Measurements from ENCODE around the gene PIK3R5.

Gene PIK3R5

DNA sequence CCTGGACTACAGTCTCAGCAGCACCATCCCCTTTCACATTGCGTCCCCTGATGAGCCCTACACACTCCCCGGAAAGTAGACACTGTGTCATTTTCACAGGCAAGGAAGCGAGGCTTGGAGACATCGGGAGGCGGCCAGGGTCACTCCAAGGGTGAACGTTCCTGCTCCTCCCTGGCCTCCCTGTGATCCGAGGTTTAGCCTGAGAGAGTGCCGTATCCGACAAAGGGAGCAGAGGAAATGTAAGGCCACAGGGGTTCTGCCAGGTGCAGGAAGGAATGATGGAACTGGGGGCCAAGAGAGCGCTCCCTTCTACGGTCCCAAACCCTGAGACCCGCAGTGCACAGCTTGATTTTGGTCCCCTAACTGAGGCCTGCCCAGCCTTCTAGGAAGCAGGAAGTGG is 90.1 kb downstream of the PIK3R5 start:
- H3K27me3 ChIP-seq (replicated peaks; ENCODE audit: control insufficient read depth, insufficient read depth, low read length) = no peaks in the 10 kb centered on the region
- TF ChIP-seq, protein P1, sequence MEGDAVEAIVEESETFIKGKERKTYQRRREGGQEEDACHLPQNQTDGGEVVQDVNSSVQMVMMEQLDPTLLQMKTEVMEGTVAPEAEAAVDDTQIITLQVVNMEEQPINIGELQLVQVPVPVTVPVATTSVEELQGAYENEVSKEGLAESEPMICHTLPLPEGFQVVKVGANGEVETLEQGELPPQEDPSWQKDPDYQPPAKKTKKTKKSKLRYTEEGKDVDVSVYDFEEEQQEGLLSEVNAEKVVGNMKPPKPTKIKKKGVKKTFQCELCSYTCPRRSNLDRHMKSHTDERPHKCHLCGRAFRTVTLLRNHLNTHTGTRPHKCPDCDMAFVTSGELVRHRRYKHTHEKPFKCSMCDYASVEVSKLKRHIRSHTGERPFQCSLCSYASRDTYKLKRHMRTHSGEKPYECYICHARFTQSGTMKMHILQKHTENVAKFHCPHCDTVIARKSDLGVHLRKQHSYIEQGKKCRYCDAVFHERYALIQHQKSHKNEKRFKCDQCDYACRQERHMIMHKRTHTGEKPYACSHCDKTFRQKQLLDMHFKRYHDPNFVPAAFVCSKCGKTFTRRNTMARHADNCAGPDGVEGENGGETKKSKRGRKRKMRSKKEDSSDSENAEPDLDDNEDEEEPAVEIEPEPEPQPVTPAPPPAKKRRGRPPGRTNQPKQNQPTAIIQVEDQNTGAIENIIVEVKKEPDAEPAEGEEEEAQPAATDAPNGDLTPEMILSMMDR (IDR thresholded peaks at IDR 0.05; ENCODE audit: insufficient read depth, low read length, poor library complexity, severe bottlenecking) = no peak

DNA sequence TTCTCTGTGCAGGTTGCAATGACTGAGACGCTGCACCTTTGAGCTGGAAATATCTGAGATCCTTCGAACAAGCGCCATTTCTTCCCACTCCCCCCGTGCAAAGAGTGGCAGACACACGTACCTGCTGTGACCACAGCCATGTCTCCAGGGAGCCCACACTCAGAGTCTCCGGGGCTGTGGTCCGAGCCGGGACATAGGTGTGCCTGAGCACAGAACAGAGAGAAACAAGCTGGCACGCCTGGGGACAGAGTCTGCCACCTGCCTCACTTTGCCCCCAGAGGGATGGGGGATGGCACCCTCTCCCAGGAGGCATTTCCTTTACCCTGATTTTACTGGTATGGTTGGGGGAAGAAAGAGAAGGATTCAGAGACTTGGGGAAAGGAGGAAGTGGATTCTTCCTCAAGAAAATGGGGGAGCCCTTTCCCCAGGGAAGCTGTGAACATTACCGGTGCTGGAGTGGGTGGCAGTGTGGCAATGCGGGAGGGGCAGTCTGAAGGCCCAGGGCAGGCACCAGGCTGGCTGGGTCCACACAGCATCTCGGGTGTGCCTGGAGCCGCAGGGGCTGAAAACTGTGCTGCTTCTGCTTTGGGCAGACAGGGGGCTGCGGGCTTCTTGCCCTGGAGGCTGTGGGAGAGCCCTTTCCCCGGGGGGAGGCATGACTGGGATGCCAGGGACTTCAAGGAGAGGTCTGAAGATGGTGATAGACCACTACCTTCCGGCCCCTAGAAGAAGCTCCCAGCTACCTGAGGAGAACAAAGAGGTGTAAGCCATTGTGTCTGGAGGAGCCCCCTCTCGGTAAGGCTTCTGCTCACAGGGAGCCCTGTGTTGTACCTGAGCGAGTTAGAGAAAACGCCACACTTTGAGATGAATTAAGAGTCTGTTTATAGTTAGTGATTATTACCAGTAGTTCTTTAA is 91.4 kb downstream of the PIK3R5 start:
- H3K4me3 ChIP-seq (replicated peaks; ENCODE audit: low read depth, low read length) = no peak overlapping the region
- no peak for DNase-seq (ENCODE audit: extremely low read depth, insufficient read length)
- peaks cover 2% of the 10 kb centered on the region for H3K36me3 ChIP-seq (ENCODE audit: control insufficient read depth, insufficient read depth, low read length)

More for the DNA sequence above, 90.1 kb downstream of the PIK3R5 start:
- no peak for DNase-seq (ENCODE audit: extremely low read depth, insufficient read length)
- Histone ChIP-seq H3K4me3 (replicated peaks; ENCODE audit: low read depth, low read length) (no peak overlapping the region), H3K36me3 (ENCODE audit: control insufficient read depth, insufficient read depth, low read length) (peaks cover 10% of the 10 kb centered on the region)

DNA sequence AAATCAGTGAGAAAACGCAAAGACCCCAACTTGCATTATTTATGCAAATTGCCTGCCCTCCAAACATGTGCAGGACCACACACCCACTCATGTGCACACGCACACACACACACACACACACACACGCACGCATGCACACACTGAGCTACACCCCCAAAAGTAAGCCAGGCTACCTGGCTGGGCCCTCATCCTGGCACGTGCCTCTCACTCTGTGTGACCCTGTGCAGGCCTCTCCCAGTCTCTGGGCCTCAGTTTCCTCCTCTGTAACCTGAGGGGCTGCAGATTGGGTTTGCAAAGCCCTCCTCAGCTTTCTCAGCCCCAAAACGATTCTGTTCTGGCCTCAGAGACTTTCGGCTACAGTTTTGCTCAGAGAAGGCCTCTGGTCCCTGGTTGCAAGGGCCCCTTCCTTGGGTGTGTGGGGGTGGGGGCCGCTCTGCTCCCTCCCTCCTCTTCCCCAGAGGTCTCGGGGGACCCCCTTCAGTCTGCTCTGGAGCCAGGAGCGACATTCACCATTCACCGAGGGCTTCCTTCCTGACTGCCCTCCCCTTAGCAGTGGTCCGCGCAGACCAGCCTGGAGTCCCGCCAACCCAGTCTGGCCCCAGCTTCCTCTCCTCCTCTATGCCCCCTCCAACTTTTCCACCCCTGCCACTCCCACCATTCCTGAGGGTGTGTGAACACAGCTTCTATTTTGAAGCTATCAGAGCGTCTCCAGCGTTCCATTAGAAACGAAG is 92.6 kb downstream of the PIK3R5 start:
- no peak for DNase-seq (ENCODE audit: extremely low read depth, insufficient read length)
- Histone ChIP-seq H3K36me3 (ENCODE audit: control insufficient read depth, insufficient read depth, low read length) (no peaks in the 10 kb centered on the region; the same call in 1 of the 2 replicates), H3K4me3 (replicated peaks; ENCODE audit: low read depth, low read length) (no peak overlapping the region), H3K27me3 (replicated peaks; ENCODE audit: control insufficient read depth, insufficient read depth, low read length) (no peaks in the 10 kb centered on the region)
- TF ChIP-seq, protein P1 (IDR thresholded peaks at IDR 0.05; ENCODE audit: insufficient read depth, low read length, poor library complexity, severe bottlenecking) = no peak

More for the DNA sequence above, 91.4 kb downstream of the PIK3R5 start:
- TF ChIP-seq, protein P1 (IDR thresholded peaks at IDR 0.05; ENCODE audit: insufficient read depth, low read length, poor library complexity, severe bottlenecking) = no peak
- H3K27me3 ChIP-seq (replicated peaks; ENCODE audit: control insufficient read depth, insufficient read depth, low read length) = no peaks in the 10 kb centered on the region

DNA sequence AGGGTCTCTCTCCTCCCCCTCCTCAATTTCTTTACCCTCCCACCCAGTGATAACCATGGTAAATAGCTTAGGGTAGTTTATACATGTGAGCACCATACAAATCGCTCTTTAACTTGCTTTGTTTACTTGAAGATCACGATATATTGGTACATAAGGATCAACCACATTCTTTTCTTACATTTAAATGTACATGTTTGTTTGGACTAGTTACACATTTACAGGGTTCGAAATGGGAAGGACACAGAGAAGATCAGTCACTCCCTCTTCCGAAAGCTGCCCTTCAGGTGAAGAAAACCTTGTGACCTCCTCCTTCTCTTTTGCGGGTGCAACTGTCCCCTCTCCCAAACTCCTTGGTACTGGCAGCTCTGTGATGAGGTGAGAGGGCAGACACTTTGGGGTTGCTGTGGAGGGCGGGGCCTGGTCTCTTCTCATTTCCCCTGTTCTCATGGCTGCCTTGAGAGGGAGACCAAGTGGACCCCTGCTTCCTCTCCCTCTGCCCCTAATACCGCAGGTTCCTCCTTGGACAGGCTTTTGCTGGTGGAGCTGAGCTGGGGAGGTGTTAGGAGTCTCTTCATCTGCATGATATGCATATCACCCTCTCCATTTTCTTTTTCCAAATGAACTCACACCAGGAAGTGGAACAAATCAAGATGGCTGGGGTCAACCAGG is 93.3 kb downstream of the PIK3R5 start:
- Histone ChIP-seq H3K4me3 (replicated peaks; ENCODE audit: low read depth, low read length) (no peak overlapping the region), H3K27me3 (replicated peaks; ENCODE audit: control insufficient read depth, insufficient read depth, low read length) (no peaks in the 10 kb centered on the region), H3K36me3 (ENCODE audit: control insufficient read depth, insufficient read depth, low read length) (no peaks in the 10 kb centered on the region; the same call in 1 of the 2 replicates)
- DNase-seq (ENCODE audit: extremely low read depth, insufficient read length) = no peak
- TF ChIP-seq, protein P1 (IDR thresholded peaks at IDR 0.05; ENCODE audit: insufficient read depth, low read length, poor library complexity, severe bottlenecking) = no peak

DNA sequence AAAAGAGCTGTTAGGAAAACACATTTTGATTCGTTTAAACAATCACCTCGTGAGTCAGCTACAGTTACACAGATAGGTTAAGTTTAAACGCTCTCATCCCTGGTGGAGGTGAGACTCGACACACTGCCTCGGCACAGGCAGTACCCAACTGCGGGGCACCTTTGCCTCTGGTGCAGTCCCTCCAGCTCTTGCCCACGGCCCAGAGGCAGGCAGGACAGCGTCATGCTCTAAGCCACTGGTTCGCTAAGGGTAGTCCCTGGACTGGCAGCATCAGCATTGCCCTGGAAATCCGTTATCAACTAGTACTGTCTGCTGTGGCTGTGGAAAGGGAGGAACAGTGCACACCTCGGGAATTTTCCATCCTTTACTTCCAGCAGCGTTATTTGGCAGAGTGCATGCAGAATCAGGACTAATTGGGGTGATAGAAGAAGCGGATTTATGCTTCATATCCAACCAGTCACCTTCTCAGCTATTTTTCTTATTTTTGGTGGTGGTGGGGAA is 94.4 kb downstream of the PIK3R5 start:
- H3K27me3 ChIP-seq (replicated peaks; ENCODE audit: control insufficient read depth, insufficient read depth, low read length) = no peaks in the 10 kb centered on the region
- no peak for DNase-seq (ENCODE audit: extremely low read depth, insufficient read length)
- no peak overlapping the region for H3K4me3 ChIP-seq (replicated peaks; ENCODE audit: low read depth, low read length)
- no peaks in the 10 kb centered on the region; the same call in 1 of the 2 replicates for H3K36me3 ChIP-seq (ENCODE audit: control insufficient read depth, insufficient read depth, low read length)
- TF ChIP-seq, protein P1 (IDR thresholded peaks at IDR 0.05; ENCODE audit: insufficient read depth, low read length, poor library complexity, severe bottlenecking) = no peak
